CD4-positive, alpha-beta T cell treated with Interleukin-6 at 100 ng/mL for 8 hours (primary cell): ENCODE measurements around the gene ATP13A2.

Experiments used
- DNase-seq: peaks from one replicate; pipeline ENCODE4 v3.0.0-alpha.2; 2020; ENCODE audit warnings: mixed read lengths, low spot score

Gene ATP13A2

GRCh38 chr1:17001760-17002523 is 9.8 kb downstream of the ATP13A2 start:
- no peak for DNase-seq

- no peak for DNase-seq
These were observed 11.9 kb downstream of the ATP13A2 start for GRCh38 chr1:16999863-17000262.

- DNase-seq: no peak
These were observed 13.1 kb downstream of the ATP13A2 start for GRCh38 chr1:16998589-16998988.

GRCh38 chr1:16996845-16997244 is 14.9 kb downstream of the ATP13A2 start:
- no peak for DNase-seq

GRCh38 chr1:16993521-16994038 is 18.1 kb downstream of the ATP13A2 start:
- no peak for DNase-seq

- DNase-seq: no peak
These were observed 19.1 kb downstream of the ATP13A2 start for GRCh38 chr1:16992675-16993074.

- DNase-seq: no peak
These were observed 19.6 kb downstream of the ATP13A2 start for GRCh38 chr1:16992102-16992501.

GRCh38 chr1:16991571-16991970 is 20.2 kb downstream of the ATP13A2 start:
- DNase-seq: no peak

- no peak for DNase-seq
These were observed 21.9 kb downstream of the ATP13A2 start for GRCh38 chr1:16989676-16990391.

- DNase-seq: no peak
These were observed 23.5 kb downstream of the ATP13A2 start for GRCh38 chr1:16988210-16988609.

- DNase-seq: no peak
These were observed 24.8 kb downstream of the ATP13A2 start for GRCh38 chr1:16986962-16987361.

- no peak for DNase-seq
These were observed 25.2 kb downstream of the ATP13A2 start for GRCh38 chr1:16986560-16986959.

- no peak for DNase-seq
These were observed 25.6 kb downstream of the ATP13A2 start for GRCh38 chr1:16986113-16986512.

GRCh38 chr1:16984717-16985116 is 27.0 kb downstream of the ATP13A2 start:
- DNase-seq: no peak

- DNase-seq: no peak
These were observed 28.1 kb downstream of the ATP13A2 start for GRCh38 chr1:16983649-16984048.

GRCh38 chr1:16982902-16983301 is 28.8 kb downstream of the ATP13A2 start:
- DNase-seq: no peak

- DNase-seq: no peak
These were observed 30.4 kb downstream of the ATP13A2 start for GRCh38 chr1:16981269-16981849.

GRCh38 chr1:16980473-16981268 is 31.1 kb downstream of the ATP13A2 start, which contains the start of gene MFAP2:
Gene MFAP2 (minus strand): TSS chr1:16980620. CDS start chr1:16978273, 2,347 bp downstream.
- no peak for DNase-seq

GRCh38 chr1:16979475-16980327 is 32.0 kb downstream of the ATP13A2 start:
- DNase-seq: no peak

GRCh38 chr1:16978567-16979474 is 32.9 kb downstream of the ATP13A2 start:
- no peak for DNase-seq
